GM18526 (cell line): ENCODE results near the gene APOBEC2.

Experiments used
- POLR2A ChIP-seq: IDR thresholded peaks from 3 replicates; pipeline ENCODE4 v1.6.1; 2011; ENCODE audit not compliant: insufficient read length; ENCODE audit errors: extremely low read depth

APOBEC2 gene

DNA sequence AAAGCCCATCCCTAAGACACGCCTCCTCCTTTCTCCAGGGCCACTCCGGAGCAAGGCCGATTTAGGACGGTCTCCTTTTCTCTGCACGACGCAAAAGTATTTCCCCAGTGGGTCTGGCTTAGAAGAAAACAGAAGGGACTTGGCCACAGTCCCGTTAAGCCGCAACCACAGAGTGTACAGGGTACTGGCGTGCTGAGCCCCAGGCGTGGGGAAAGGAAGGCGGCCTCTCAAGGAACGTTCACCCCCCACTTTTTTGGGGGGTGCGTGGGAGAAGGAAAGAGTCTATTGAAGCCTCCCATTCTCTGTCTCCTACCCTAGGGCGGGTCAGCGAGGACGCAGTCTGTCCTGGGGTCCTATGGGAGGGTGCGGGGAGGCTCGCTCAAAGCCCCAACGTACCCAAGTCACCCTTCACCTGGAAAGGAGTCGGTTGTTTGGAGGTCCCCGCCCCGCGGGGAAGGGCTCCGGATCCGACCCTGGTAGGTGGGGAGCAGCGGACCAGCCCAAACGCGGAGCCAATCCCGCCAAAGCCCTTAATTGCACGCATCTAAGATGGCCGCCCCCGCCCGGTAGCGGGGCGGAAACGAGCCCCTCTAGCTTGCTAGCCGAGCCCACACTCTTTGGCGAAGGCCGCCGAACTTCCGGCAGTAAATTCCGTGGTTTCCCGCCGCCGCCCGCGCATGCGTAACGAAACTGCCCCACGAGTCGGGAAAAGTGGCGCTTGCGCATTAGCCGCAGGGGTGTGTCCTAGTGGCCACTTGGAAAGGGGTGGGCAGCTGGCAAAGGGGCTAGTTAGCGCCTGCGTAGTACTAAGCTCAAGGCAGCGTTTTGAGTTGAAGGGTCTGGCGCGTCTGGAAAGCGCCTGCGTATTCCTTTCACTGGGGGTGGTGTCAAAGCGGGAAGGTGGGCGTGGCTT, 19.2 kb downstream of the APOBEC2 start, which contains the start of gene OARD1:
OARD1 (minus strand) TSS at position 434 of the 913 bp plus-strand sequence. CDS start 722 bp downstream, outside the sequence.
- TF ChIP-seq POLR2A: peak; percentile 57

DNA sequence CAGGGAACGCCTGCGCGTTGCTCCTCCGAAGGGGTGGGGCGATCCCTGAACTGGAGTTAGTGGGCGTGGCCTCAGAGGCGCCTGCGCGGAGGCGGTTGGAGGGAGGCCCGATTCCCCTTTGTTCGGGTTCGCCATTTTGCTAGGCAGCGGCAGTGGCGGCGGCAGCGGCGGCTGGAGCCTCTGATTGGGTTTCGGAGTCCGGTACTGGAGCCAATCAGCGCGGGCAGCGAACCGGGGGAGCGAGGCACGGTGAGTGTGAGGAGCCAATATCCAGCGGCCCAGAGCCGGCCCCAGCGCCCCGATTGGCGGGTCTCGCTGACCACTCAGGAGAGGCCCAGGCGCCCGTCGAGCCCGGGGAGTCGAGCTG, 19.8 kb downstream of the APOBEC2 start, which contains the start of gene NFYA:
NFYA (plus strand) TSS at position 139 of the 367 bp plus-strand sequence. CDS start 6,116 bp downstream, outside the sequence.
- no peak for TF ChIP-seq POLR2A

DNA sequence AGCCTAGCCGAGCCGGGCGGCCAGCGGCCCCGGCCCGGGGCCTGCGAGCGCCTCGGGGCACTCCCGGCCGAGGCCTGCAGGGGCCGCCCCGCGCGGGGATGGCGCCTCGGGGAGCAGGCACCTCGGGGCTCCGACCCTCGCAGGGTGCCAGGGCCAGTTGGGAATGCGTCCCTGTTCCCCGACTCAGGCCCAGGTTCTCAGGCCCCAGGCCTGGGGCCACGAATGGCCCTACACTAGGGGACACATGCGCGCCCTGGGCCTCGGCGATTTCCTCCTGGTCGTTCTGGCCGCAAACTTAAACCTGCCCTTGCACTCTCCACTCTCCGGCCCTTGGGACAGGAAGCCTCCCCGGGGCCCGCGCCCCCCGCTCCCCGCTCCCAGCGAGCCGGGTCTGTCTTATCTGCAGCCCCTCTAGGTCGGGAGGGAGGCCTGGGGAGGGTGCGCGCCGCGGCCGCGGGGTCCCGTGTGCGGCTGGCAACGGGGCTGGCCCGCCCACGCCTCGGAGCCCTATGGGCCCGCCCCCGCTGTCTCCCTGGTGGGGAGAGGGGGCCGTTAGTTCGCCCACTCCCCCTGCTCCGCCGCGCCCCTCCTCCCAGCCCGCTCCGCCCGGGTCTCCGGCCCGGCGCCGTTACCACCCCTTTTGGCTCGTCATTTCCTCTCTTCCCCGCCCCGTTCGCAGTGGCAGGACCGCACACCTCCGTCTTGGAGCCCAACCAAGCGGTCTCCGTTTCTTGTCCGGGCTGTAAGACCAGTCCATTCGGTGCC, 20.4 kb downstream of the APOBEC2 start:
- peak; percentile 91 for TF ChIP-seq POLR2A

DNA sequence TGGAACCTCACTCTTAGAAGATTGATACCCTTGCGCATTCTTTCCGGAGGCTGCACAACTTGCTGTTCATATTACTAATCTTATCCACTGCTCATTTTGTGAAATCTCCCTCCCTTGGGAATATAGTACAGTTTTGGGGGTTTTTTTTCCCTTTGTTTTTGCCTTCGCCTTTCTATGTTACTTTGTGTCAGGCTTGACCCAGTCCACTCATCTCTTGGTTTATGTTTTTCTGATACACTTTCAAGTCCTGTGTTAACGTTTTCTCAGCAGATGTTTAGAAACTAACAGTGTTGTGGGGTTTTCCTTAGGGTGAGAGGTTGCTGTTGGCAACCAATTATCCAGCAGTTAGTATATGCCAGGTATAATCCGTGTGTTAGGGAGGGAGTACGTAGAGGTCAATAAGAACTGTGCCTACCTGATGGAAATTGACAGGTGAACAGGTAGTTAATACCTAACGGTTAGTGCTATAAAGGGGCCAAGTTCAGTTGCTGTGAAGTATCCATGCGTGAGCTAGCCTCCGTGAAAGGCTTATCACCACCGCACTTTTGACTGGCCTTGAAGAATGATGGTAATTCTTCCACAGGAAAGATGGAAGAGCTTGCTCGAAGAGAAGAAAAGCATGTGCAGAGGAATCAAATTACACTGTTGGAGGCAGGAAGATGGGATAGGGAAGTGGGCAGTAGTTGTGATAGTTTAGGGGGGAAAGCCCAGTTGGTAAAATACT, 21.1 kb downstream of the APOBEC2 start:
- TF ChIP-seq POLR2A: no peak

DNA sequence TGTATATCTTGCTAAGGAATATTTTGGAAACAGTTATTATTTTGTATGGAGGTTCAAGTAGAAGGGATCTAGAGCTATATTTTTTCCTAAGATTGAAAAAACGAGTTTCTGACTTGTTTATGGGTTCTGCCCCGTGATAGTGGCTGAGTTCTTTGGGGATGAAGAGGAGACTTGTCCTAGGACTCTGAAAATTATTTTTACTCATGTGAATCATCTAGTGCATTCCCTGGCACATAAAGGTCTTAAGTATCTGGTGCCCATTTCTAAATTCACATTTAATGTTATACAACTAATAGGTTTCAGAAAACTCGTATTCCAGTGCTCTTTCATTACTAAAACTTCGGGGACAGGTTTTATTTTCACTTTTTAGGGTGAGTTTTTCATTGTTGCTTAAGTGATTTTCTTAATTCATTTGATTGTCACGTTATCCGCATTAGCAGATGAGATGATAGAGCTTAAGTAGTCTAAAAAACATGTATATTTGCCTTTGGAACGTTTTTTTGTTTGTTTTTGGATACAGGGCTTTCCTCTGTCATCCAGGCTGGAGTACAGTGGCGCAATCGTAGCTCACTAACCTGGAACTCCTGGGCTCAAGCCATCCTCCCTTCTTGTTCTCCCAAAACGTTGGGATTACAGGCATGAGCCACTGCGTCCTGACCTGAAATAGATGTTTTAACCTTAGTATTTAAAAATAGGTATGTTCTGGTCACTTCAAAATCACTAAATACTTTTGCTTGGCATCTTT, 21.9 kb downstream of the APOBEC2 start:
- TF ChIP-seq POLR2A: no peak

DNA sequence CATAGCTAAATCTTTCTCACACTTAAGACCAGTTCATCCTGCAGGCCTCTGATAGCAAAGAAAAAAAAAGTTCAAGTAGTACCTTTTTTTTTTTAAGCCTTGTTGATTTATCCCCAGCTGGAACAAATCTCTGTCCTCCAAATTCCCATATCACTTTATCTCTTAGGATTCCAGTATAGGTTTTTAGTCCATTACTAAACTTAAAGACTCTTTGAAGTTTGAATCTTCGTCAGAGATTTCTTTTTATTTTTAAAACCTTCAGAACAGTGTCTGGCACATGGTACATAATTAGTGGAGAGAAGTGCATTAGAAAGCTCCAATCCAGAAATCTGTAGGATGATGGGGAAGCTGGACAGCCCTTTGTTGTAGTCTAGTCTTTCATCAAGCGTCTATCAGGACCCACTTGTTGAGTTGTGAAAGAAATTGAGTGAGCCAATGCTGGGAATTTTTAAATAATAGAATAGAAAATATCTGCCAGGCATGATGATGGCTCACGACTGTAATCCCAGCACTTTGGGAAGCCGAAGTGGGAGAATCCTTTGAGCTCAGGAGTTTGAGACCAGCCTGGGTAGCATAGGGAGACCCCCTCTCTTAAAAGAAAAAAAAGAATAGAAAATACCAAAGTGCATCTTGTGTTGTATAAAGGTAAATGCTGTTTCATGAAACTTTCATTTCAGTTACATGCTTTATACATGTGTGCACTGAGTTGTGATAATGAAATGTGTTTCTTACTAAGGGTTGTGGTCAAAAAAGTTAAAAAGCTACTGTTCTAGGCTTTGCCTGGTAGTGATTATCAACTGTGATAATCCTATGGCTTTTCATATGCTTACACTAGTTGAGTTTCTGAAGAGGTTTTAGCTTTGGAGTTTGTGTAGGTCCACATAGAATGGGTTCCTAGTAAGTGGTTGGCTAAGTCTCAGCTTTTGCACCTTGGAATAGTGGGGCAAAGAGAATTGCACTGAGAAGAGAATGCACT, 22.9 kb downstream of the APOBEC2 start:
- TF ChIP-seq POLR2A: no peak

DNA sequence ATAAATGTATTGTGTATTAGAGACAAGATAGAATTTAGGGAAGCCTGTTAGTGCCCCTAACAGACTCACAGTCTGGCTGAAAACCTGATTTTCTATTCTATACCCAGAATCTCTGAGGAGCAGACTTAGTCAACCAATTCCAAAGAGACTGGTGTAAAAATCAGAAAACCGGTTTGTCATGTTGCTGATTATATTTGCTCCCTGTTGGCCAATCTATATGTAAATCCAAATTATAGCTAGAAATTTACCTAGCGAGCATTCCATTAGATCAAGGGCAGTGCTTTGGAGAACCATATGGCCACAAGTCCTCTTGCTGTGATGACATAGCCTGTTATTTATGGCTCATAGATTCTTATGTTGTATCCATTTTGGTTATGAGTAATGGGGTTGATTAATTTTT, 24.5 kb downstream of the APOBEC2 start:
- no peak for TF ChIP-seq POLR2A

DNA sequence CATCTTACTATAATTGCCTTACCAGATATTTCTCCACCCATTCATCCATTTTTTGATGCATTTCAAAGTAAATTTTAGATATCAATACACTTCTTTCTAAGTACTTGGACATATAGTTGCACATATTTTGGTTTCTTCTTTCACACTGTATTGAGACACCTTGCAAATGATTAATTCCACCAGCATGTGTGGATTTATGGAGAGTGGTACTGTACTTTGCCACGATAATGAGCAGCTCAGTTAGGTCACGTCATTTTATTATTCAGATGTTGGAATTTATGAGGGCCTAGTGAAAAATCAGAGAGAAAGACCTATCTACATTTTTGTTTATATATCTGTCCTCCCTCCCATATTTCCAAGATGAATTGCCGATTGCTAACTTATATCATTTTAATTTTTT, 25.1 kb downstream of the APOBEC2 start:
- no peak for TF ChIP-seq POLR2A

DNA sequence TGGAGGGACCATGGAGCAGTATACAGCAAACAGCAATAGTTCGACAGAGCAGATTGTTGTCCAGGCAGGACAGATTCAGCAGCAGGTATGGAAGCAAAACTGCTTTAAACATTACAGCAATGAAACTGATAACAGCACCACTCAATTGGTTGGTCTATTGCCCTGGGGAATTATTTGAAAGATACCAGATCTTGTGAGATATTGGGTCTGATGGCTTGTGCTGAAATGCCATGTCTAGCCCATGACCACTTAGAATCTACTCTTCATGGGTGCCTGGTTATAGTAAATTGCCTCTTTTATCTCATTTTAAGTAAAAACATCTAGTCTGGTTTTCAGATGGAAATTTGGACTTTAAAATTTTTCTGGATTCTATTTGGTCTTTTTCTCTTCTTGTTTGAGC, 26.1 kb downstream of the APOBEC2 start:
- TF ChIP-seq POLR2A: no peak

DNA sequence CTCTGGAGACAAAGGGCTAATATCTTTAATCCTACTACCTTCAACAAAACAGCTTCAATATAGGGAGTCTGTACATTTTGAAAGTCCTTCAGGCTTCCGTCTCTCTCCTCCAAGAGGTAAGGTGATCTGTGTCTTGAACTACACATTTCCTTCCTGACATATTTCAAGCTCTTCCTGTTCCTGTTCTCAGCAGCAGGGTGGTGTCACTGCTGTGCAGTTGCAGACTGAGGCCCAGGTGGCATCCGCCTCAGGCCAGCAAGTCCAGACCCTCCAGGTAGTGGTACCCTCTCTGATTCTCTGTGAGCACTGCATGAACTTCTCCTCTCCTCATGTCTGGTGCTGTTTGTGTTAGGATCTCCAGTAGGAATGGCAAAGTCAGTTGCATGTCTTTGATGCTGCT, 27.6 kb downstream of the APOBEC2 start:
- no peak for TF ChIP-seq POLR2A

DNA sequence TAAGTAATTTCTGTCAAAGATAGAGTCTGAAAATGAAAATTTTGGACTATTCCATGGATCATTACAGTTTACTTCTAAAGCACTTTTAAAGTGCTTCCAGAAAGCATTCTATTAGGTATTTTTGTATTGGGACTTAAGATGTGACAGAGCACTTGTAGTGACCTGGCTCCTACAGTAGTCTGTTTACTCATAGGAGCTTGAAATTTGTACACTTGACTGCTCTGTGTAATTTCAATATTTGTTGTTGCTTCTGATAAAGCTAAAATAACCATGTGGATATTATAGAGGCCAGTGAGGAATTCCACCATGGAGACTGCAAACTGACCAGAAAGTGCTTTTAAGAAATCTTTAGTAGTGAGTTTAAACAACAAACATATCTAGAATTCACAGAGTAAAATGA, 30.1 kb downstream of the APOBEC2 start:
- TF ChIP-seq POLR2A: no peak

DNA sequence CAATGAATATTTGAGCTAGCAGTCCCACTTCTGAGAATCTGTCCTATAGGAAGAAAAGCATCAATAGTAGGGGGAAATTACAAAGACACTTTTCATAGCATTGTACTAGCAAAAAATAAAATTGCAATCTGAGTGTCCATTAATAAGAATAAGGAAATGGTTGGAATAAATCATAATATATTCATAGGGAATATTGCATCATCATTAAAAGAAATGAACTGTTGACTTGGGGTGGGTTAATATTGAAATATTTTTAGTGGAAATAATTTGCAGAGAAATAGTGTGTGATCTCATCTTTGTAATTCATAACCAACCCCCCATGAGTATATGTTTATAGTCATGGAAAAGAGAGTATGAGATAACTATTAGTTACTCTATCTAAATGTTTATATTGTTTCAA, 32.2 kb downstream of the APOBEC2 start:
- TF ChIP-seq POLR2A: no peak

DNA sequence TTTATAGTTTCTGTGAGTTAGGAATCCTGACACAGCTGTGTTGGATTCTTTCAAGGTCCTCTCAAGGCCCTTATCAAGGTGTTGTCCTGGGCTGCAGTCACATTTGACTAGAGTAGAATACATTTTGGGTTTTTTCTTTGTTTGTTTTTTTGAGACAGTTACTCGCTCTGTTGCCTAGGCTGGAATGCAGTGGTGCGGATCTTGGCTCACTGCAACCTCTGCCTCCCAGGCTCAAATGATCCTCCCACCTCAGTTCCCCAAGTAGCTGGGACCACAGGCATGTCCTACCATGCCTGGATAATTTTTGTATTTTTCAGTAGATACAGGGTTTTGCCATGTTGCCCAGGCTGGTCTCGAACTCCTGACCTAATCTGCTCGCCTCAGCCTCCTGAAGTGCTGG, 35.4 kb downstream of the APOBEC2 start:
- no peak for TF ChIP-seq POLR2A
